Upper lobe of right lung (tissue), 1 donor: ENCODE measurements around the gene SLC25A21. TPM values are rescaled to one million over a fixed set of nuclear protein-coding genes. Genes with fewer than 3 reads are reported as not detected.

Experiments
- ATAC-seq: fragments of 200-7000 bp; cut with Tn5 transposase; one replicate; pipeline ENCODE4 v1.9.1; 2020; ENCODE audit warnings: mild to moderate bottlenecking, moderate library complexity
- DNase-seq: peaks from one replicate; pipeline ENCODE4 v3.0.0-alpha.2; 2020
- H3K27ac ChIP-seq: fragments of 200-600 bp; one replicate; pipeline ENCODE4 v1.8.0; 2022
- H3K27me3 ChIP-seq: fragments of 200-600 bp; one replicate; pipeline ENCODE4 v1.8.0; 2022; ENCODE audit warnings: mild to moderate bottlenecking
- H3K36me3 ChIP-seq: fragments of 200-600 bp; one replicate; pipeline ENCODE4 v1.8.0; 2022
- H3K4me1 ChIP-seq: fragments of 200-600 bp; one replicate; pipeline ENCODE4 v1.8.0; 2022
- H3K4me3 ChIP-seq: fragments of 200-600 bp; one replicate; pipeline ENCODE4 v1.8.0; 2022; ENCODE audit warnings: mild to moderate bottlenecking
- H3K9me3 ChIP-seq: fragments of 200-600 bp; one replicate; pipeline ENCODE4 v1.8.0; 2022
- CTCF ChIP-seq: fragments of 200-600 bp; IDR thresholded peaks from one replicate; pipeline ENCODE4 v1.8.0; 2022; ENCODE audit warnings: antibody characterized with exemption
- intact Hi-C: fragments of 100-400 bp; cut with DNase I; formaldehyde crosslinking; loops from one replicate; pipeline ENCODE4 v1.11.0; 2022
- total RNA-seq: library from RNA; stranded (reverse); fragmentation: NEBNext Ultra II Directional; extraction: Animal tissue kit (Norgen Biotek cat#: 25700); gene quantifications from one replicate; pipeline ENCODE4 v1.2.1, GENCODE V29; 2021
- donor health status: DM: no; HTN: yes; CAD: no; lungs with severe emphysema.

The SLC25A21 gene
- total RNA-seq, 1 donor from 2014 or later = 0.35 TPM

DNA sequence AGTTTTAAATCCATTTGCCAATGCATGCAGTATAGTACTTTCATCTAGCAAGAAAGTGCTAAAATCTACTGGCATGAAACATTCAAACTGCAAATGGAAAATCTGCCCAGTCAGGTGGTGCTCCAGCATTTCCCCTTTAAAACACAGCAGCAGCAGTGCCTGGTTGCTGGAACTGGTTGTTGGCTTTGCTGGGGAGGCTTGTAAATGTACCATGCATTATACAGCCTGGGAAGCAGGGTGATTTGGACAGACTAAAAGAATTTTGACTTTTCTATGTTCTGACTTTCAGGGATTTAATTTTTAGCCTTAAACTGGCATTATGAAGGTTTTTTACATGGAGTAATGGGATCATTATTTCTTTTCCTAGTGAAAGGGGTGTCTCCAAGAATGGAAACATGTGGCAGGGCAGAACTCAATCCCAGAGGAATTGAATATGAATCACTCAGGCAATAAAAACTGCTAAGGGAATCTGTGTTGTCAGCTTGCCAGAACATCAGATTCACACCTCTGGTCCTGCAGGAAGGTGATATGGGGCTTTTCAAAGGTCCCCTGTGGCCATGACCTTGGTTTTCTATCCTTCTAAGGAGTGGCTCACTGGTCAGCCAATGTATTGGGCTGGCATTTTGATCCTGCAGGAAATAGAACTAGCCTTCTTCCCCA, 519.7 kb downstream of the SLC25A21 start:
- no peak overlapping the region for H3K27ac ChIP-seq
- H3K4me3 ChIP-seq = no peak overlapping the region
- DNase-seq = no peak
- H3K9me3 ChIP-seq = no peaks in the 10 kb centered on the region
- TF ChIP-seq CTCF = no peak
- intact Hi-C loops = no loop called here
- H3K27me3 ChIP-seq = peaks cover 100% of the 10 kb centered on the region
- peaks cover 11% of the 10 kb centered on the region for H3K4me1 ChIP-seq
- ATAC-seq = no peak
- H3K36me3 ChIP-seq = no peaks in the 10 kb centered on the region

DNA sequence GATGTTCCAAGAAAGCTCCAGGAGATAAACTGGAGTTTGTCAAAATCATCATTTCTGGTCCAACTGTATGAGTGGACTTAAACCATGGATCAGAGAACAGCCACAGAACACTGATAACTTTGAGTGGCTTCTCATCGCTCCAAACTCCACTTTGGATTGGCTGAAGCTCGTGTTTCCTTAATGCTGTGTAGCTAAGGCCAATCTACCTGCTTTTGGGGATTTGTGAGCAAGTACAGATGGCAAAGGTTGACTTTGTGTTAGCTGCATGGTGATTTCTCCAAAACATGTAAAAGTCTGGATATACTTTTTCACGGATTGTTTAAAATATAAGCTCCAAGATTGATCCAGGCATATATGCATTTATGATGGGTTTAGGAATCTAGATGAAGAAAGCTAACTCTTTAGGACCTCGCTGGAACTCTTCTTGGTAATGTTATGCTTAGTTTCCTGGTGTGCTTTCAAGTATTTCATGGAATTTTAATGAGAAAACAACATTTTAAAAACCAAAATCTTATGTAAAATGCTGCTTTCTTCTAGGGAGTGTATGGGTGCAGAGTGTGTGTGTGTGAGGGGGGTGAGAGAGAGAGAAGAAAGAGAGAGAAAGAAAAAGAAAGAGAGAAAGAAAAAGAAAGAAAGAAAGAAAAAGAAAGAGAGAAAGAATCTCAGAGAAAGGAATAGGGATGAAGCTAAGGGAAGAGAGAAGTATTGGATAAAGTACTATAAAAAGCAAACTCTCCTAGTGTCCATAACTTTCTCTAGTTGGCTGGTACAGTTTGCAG, 522.3 kb downstream of the SLC25A21 start:
- H3K4me1 ChIP-seq = peaks cover 11% of the 10 kb centered on the region
- ATAC-seq (no peak), DNase-seq (no peak)
- no peak overlapping the region for H3K4me3 ChIP-seq
- H3K9me3 ChIP-seq = no peaks in the 10 kb centered on the region
- peaks cover 100% of the 10 kb centered on the region for H3K27me3 ChIP-seq
- TF ChIP-seq CTCF = no peak
- intact Hi-C loops = no loop called here
- no peak overlapping the region for H3K27ac ChIP-seq
- H3K36me3 ChIP-seq = no peaks in the 10 kb centered on the region

- Histone ChIP-seq H3K27ac (no peak overlapping the region), H3K27me3 (peaks cover 83% of the 10 kb centered on the region), H3K4me1 (peaks cover 11% of the 10 kb centered on the region), H3K9me3 (no peaks in the 10 kb centered on the region), H3K36me3 (no peaks in the 10 kb centered on the region), H3K4me3 (peak overlapping the region; percentile 37)
- ATAC-seq (peak; percentile 83), DNase-seq (peak; percentile 67)
- intact Hi-C loops = no loop called here
- peak; percentile 30 for TF ChIP-seq CTCF
Observed at GRCh38 chr14:36647824-36648753, 524.3 kb downstream of the SLC25A21 start.

DNA sequence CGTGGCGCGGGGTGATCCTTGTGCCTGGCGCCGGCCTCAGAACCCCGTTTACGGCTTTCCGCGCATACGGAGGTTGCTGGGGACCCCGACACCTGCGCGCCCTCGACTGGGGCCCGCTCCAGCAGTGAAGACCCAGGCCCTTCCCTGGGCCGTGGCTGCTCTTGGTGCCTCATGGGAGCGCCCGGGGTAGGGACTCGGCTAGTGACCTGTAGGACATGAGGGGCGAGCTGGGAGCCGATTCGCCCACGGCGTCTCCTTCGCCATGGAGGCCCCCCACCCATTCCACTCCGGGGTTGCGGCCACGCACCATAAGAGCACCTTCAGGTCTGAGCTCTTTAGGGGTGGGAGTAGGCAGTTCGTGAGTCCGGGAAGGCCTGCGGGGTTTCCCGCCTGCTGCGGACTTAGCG, 525.0 kb downstream of the SLC25A21 start:
- no peak for DNase-seq
- H3K27me3 ChIP-seq = peaks cover 77% of the 10 kb centered on the region
- ATAC-seq = peak; percentile 34

More for the DNA sequence above, 525.0 kb downstream of the SLC25A21 start:
- Histone ChIP-seq H3K27ac (no peak overlapping the region), H3K4me1 (peaks cover 11% of the 10 kb centered on the region), H3K4me3 (peak overlapping the region; percentile 37), H3K36me3 (no peaks in the 10 kb centered on the region), H3K9me3 (no peaks in the 10 kb centered on the region)
- intact Hi-C loops = no loop called here
- TF ChIP-seq CTCF = no peak
